ENCODE data around the gene WDR47. TPM values are rescaled to one million over a fixed set of nuclear protein-coding genes. Genes with fewer than 3 reads are reported as not detected.
A peak's percentile ranks its signal among the peaks of the same experiment; 100 is the strongest.
"Not testable (repeated sequence)": the region's sequence is repeated elsewhere in the genome, so short reads cannot be mapped to it uniquely, and the experiment has no call there.

Gene WDR47
- total RNA-seq, 4 donors from 2014 or later: 2.9 to 16.5 (median 7.7) TPM

DNA sequence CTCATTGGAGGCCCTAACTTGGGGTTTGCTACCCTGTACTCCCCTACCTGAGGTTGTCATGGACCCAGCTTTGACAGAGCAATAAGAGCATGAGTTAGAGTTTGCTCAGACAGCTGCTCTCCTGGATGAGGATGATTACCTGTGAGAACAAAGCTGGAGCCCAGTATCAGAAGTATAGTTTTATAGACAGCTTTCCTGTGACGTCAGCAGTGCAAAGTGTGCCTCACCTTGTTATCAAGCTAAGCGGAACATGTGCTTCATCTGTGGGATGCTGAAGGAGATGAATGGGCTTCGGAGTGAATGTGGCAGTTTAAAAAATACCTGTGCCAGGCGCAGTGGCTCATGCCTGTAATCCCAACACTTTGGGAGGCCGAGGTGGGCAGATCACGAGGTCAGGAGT is 5.4 kb upstream of the WDR47 start:
- Histone ChIP-seq H3K4me1 (peaks cover 0 to 7% (median 0%) of the 10 kb centered on the region in 4 donors), H3K27me3 (no peaks in the 10 kb centered on the region), H3K27ac (no peak overlapping the region), H3K4me3 (no peak overlapping the region), H3K36me3 (no peaks in the 10 kb centered on the region), H3K9me3 (no peaks in the 10 kb centered on the region)
- DNase-seq: no peak
- TF ChIP-seq POLR2A (IDR thresholded peaks at IDR 0.05): no peak
- TF ChIP-seq, protein P1, sequence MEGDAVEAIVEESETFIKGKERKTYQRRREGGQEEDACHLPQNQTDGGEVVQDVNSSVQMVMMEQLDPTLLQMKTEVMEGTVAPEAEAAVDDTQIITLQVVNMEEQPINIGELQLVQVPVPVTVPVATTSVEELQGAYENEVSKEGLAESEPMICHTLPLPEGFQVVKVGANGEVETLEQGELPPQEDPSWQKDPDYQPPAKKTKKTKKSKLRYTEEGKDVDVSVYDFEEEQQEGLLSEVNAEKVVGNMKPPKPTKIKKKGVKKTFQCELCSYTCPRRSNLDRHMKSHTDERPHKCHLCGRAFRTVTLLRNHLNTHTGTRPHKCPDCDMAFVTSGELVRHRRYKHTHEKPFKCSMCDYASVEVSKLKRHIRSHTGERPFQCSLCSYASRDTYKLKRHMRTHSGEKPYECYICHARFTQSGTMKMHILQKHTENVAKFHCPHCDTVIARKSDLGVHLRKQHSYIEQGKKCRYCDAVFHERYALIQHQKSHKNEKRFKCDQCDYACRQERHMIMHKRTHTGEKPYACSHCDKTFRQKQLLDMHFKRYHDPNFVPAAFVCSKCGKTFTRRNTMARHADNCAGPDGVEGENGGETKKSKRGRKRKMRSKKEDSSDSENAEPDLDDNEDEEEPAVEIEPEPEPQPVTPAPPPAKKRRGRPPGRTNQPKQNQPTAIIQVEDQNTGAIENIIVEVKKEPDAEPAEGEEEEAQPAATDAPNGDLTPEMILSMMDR (IDR thresholded peaks at IDR 0.05): no peak

DNA sequence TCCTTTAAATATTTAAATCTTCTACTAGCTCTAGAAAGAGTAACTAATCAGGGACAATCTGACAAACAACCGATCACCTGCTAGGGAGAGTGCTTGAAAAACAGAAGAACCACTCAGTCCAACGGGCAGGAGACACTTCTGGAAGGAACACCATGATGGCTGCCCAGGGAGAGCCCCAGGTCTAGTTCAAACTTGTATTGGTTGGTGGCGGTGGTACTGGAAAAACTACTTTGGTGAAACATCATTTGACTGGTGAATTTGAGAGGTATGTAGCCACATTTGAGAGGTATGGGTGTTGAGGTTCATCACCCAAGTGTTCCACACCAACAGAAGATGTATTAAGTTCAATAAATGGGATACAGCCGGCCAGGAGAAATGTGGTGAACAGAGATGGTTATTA is 4.8 kb upstream of the WDR47 start:
- Histone ChIP-seq H3K27ac (no peak overlapping the region), H3K9me3 (no peaks in the 10 kb centered on the region), H3K4me3 (no peak overlapping the region), H3K4me1 (peaks cover 0 to 7% (median 0%) of the 10 kb centered on the region in 4 donors), H3K27me3 (no peaks in the 10 kb centered on the region), H3K36me3 (no peaks in the 10 kb centered on the region)
- no peak for DNase-seq
- TF ChIP-seq, protein P1 (IDR thresholded peaks at IDR 0.05): no peak
- no peak for TF ChIP-seq POLR2A (IDR thresholded peaks at IDR 0.05)

DNA sequence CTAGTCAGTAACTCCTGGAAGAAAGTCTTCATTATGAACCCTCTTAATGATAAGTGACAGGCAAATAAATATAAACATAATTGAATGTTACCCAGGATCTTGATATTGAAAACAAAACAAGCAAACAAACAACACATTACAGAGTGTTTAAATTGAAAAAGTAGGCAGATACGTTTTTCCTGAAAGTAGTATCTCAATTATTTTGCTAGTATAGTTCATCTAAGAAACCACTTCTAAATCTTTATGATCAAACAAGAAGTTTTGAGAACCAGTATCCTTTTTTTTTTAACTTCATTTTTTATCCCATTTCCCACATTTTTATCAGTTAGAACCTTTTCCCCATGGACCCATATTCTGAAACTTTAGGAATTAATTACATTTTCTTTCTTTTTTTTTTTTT is 3.7 kb upstream of the WDR47 start:
- Histone ChIP-seq H3K9me3 (no peaks in the 10 kb centered on the region), H3K36me3 (no peaks in the 10 kb centered on the region), H3K4me1 (peaks cover 0 to 11% (median under 1%) of the 10 kb centered on the region in 4 donors), H3K27me3 (no peaks in the 10 kb centered on the region), H3K27ac (no peak overlapping the region), H3K4me3 (no peak overlapping the region)
- DNase-seq: no peak
- no peak for TF ChIP-seq POLR2A (IDR thresholded peaks at IDR 0.05)

DNA sequence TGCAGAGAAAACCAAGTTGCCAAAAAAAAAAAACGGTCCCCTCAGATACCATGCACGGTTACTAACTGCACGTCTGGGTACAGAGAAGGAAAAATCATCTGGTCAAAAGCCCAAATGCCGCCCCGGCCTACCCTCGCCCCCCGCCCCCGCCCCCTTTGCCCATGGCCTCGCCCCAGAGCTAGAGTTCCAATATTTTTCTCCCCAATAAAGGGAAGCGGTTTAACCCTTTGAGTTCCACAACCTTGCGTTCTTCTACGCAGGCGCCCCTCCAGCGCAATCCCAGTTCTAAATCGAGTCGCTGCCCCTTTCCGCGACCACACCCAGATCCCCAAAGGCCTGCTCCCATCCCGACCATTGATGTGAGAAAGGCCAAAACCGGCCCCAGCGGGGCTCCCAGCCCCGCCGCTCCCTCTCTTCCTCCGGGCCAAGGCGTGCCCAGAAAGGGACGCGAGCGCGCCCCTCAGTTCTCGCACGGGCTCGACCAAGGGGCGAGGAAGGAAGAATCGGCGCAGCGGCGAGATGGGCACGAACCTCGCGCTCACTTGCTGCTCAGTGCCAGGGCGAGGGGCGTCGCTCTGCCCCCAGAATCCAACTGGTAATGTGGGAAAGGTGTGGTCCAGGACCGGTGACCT is 797 bp downstream of the WDR47 start:
- Histone ChIP-seq H3K36me3 (no peaks in the 10 kb centered on the region), H3K9me3 (no peaks in the 10 kb centered on the region), H3K4me1 (peaks cover 0 to 17% (median 3%) of the 10 kb centered on the region in 4 donors), H3K4me3 (peak overlapping the region; percentile 67 to 95 (median 88)), H3K27ac (peak overlapping the region; percentile 75 to 96 (median 86)), H3K27me3 (no peaks in the 10 kb centered on the region)
- peak in 1 of 3 donors; percentile 31 for DNase-seq
- TF ChIP-seq, protein P1 (IDR thresholded peaks at IDR 0.05): no peak
- TF ChIP-seq POLR2A (IDR thresholded peaks at IDR 0.05): no peak

DNA sequence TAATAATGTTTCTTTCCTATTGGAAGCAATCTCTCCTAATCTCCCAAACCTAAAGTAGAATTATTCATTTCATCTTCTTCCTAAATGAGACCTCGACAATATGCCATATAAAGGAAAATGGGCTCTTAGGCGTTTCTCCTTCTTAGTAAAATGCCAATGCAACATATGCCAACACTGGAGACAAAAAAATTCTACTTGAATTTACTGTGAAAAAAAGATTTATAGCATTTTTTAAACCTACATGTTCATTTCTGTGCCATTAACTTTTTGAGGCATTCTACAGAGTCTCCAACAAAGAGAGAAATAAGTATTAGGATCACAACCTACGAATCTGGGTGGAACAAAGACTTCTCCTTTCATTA is 1.3 kb downstream of the WDR47 start:
- no peak overlapping the region for H3K27ac ChIP-seq
- DNase-seq: no peak
- no peaks in the 10 kb centered on the region for H3K9me3 ChIP-seq
- H3K4me1 ChIP-seq: peaks cover 0 to 17% (median 3%) of the 10 kb centered on the region in 4 donors
- peak overlapping the region in 3 of 4 donors; percentile 67 to 89 (median 86) for H3K4me3 ChIP-seq
- H3K27me3 ChIP-seq: no peaks in the 10 kb centered on the region
- no peaks in the 10 kb centered on the region for H3K36me3 ChIP-seq
- TF ChIP-seq, protein P1 (IDR thresholded peaks at IDR 0.05): no peak
- no peak for TF ChIP-seq POLR2A (IDR thresholded peaks at IDR 0.05)

DNA sequence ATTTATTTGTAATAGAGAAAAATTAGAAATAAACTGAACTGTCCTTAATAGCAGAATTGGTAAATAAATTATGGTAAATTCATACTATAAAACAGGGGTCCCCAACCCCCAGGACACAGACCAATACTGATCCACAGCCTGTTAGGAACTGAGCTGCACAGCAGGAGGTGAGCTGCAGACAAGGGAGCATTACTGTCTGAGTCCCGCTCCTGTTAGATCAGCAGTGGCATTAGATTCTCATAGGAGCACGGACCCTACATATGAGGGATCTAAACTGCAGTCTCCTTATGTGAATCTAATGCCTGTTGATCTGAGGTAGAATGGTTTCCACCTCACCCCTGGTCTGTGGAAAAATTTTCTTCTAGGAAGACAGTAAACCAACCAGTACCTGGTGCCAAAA is 7.5 kb downstream of the WDR47 start:
- Histone ChIP-seq H3K36me3 (no peaks in the 10 kb centered on the region), H3K27ac (no peak overlapping the region), H3K27me3 (no peaks in the 10 kb centered on the region), H3K4me3 (no peak overlapping the region), H3K9me3 (no peaks in the 10 kb centered on the region), H3K4me1 (no peaks in the 10 kb centered on the region)
- no peak for DNase-seq
- no peak for TF ChIP-seq POLR2A (IDR thresholded peaks at IDR 0.05)
- TF ChIP-seq, protein P1 (IDR thresholded peaks at IDR 0.05): no peak

DNA sequence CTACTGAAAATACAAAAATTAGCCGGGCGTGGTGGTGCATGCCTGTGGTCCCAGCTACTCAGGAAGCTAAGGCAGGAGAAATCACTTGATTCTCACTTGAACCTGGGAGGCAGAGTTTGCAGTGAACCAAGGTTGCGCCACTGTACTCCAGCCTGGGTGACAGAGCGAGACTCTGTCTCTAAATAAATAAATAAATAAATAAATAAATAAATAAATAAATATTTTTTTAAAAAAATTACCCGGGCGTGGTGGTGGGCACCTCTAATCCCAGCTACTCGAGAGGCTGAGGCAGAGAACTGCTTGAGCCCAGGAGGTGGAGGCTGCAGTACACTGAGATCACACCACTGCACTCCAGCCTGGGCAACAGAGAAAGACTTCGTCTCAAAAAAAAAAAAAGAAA is 12.4 kb downstream of the WDR47 start:
- H3K4me1 ChIP-seq, H3K9me3 ChIP-seq, H3K27ac ChIP-seq, H3K27me3 ChIP-seq, H3K36me3 ChIP-seq, H3K4me3 ChIP-seq, DNase-seq: not testable (repeated sequence)
